Left ventricle myocardium superior (tissue), 1 donor: Measurements from ENCODE around the gene KCNK5. TPM values are rescaled to one million over a fixed set of nuclear protein-coding genes. Genes with fewer than 3 reads are reported as not detected.

Experiments used
- ATAC-seq: fragments of 200-7000 bp; cut with Tn5 transposase; one replicate; pipeline ENCODE4 v1.9.1; 2020; ENCODE audit warnings: mild to moderate bottlenecking, moderate library complexity
- DNase-seq: peaks from one replicate; pipeline ENCODE4 v3.0.0-alpha.2; 2020
- intact Hi-C: fragments of 100-400 bp; cut with micrococcal nuclease; formaldehyde crosslinking; loops from one replicate; pipeline ENCODE4 v1.11.0; 2022
- total RNA-seq: library from RNA; stranded (reverse); fragmentation: NEBNext Ultra II Directional; extraction: Animal tissue kit (Norgen Biotek cat#: 25700); gene quantifications from one replicate; pipeline ENCODE4 v1.2.1, GENCODE V29; 2021
- donor health status: DM: no; HTN: yes; CAD: no; lungs with severe emphysema.

KCNK5 gene
- total RNA-seq, 1 donor from 2014 or later: 0.50 TPM

- ATAC-seq (no peak), DNase-seq (no peak)
- intact Hi-C loops: no loop called here
Measured at GRCh38 chr6:39249278-39249677, 20.0 kb upstream of the KCNK5 start.

GRCh38 chr6:39247667-39248194 is 18.5 kb upstream of the KCNK5 start:
- intact Hi-C loops: no loop called here
- DNase-seq: no peak
- ATAC-seq: no peak

GRCh38 chr6:39243809-39244208 is 14.5 kb upstream of the KCNK5 start:
- ATAC-seq: peak; percentile 57
- intact Hi-C loops: no loop called here
- DNase-seq: no peak

- intact Hi-C loops: no loop called here
- DNase-seq (no peak), ATAC-seq (no peak)
Measured at GRCh38 chr6:39240155-39240757, 11.0 kb upstream of the KCNK5 start.

- intact Hi-C loops: no loop called here
- peak; percentile 72 for ATAC-seq
Measured at GRCh38 chr6:39239527-39240154, 10.4 kb upstream of the KCNK5 start.

GRCh38 chr6:39236742-39237141 is 7.5 kb upstream of the KCNK5 start:
- ATAC-seq: no peak
- no peak for DNase-seq
- intact Hi-C loops: no loop called here

More at GRCh38 chr6:39239527-39240154, 10.4 kb upstream of the KCNK5 start:
- DNase-seq: no peak

GRCh38 chr6:39233333-39233732 is 4.1 kb upstream of the KCNK5 start:
- no peak for ATAC-seq
- intact Hi-C loops: no loop called here

GRCh38 chr6:39231521-39232243 is 2.4 kb upstream of the KCNK5 start:
- no peak for ATAC-seq
- intact Hi-C loops: no loop called here
- DNase-seq: no peak

More at GRCh38 chr6:39233333-39233732, 4.1 kb upstream of the KCNK5 start:
- no peak for DNase-seq

GRCh38 chr6:39230654-39231035 is 1.4 kb upstream of the KCNK5 start:
- intact Hi-C loops: no loop called here
- DNase-seq (no peak), ATAC-seq (no peak)

- DNase-seq (no peak), ATAC-seq (no peak)
- intact Hi-C loops: no loop called here
Measured at GRCh38 chr6:39228111-39228971, 934 bp downstream of the KCNK5 start.

GRCh38 chr6:39227476-39227875 is 1.8 kb downstream of the KCNK5 start:
- intact Hi-C loops: no loop called here
- DNase-seq: no peak
- ATAC-seq: no peak

- DNase-seq: no peak
- ATAC-seq: no peak
- intact Hi-C loops: no loop called here
Measured at GRCh38 chr6:39226639-39227329, 2.5 kb downstream of the KCNK5 start.

GRCh38 chr6:39225946-39226437 is 3.3 kb downstream of the KCNK5 start:
- intact Hi-C loops: no loop called here
- no peak for DNase-seq
- ATAC-seq: no peak

- ATAC-seq: no peak
- intact Hi-C loops: no loop called here
- DNase-seq: no peak
Measured at GRCh38 chr6:39225543-39225942, 3.7 kb downstream of the KCNK5 start.

- ATAC-seq: no peak
- intact Hi-C loops: no loop called here
Measured at GRCh38 chr6:39224523-39225182, 4.6 kb downstream of the KCNK5 start.

GRCh38 chr6:39224011-39224410 is 5.3 kb downstream of the KCNK5 start:
- ATAC-seq: no peak
- intact Hi-C loops: no loop called here
- no peak for DNase-seq

More at GRCh38 chr6:39224523-39225182, 4.6 kb downstream of the KCNK5 start:
- no peak for DNase-seq

- no peak for DNase-seq
- intact Hi-C loops: no loop called here
- ATAC-seq: no peak
Measured at GRCh38 chr6:39223555-39223954, 5.7 kb downstream of the KCNK5 start.

- DNase-seq (no peak), ATAC-seq (no peak)
- intact Hi-C loops: no loop called here
Measured at GRCh38 chr6:39223061-39223460, 6.2 kb downstream of the KCNK5 start.
